Measurements from ENCODE around the gene SMPD1.
A peak's percentile ranks its signal among the peaks of the same experiment; 100 is the strongest.

Gene SMPD1

GRCh38 chr11:6389905-6390717, at the start of gene SMPD1:
SMPD1 (plus strand) TSS chr11:6390474; CDS start chr11:6390599, 125 bp downstream.
- peak; percentile 87 to 95 for DNase-seq (ENCODE audit: low read depth in 1 of 2, low spot score in 1 of 2)

GRCh38 chr11:6345366-6345765, 44.9 kb upstream of the SMPD1 start:
- DNase-seq (ENCODE audit: low read depth in 1 of 2, low spot score in 1 of 2): no peak

GRCh38 chr11:6350043-6350442, 40.2 kb upstream of the SMPD1 start:
- DNase-seq (ENCODE audit: low read depth in 1 of 2, low spot score in 1 of 2): no peak

GRCh38 chr11:6350486-6350885, 39.8 kb upstream of the SMPD1 start:
- no peak for DNase-seq (ENCODE audit: low read depth in 1 of 2, low spot score in 1 of 2)

GRCh38 chr11:6351782-6352382, 38.4 kb upstream of the SMPD1 start:
- DNase-seq (ENCODE audit: low read depth in 1 of 2, low spot score in 1 of 2): no peak

GRCh38 chr11:6353367-6353987, 36.8 kb upstream of the SMPD1 start:
- peak; percentile 7 to 25 for DNase-seq (ENCODE audit: low read depth in 1 of 2, low spot score in 1 of 2)

- DNase-seq (ENCODE audit: low read depth in 1 of 2, low spot score in 1 of 2): no peak
These were observed 35.4 kb upstream of the SMPD1 start for GRCh38 chr11:6354651-6355485.

GRCh38 chr11:6356503-6357055, 33.7 kb upstream of the SMPD1 start:
- no peak for DNase-seq (ENCODE audit: low read depth in 1 of 2, low spot score in 1 of 2)

- DNase-seq (ENCODE audit: low read depth in 1 of 2, low spot score in 1 of 2): no peak
These were observed 33.1 kb upstream of the SMPD1 start for GRCh38 chr11:6357222-6357621.

GRCh38 chr11:6360183-6360582, 30.1 kb upstream of the SMPD1 start:
- no peak for DNase-seq (ENCODE audit: low read depth in 1 of 2, low spot score in 1 of 2)

- DNase-seq (ENCODE audit: low read depth in 1 of 2, low spot score in 1 of 2): no peak
These were observed 27.9 kb upstream of the SMPD1 start for GRCh38 chr11:6362185-6362872.

GRCh38 chr11:6362873-6363678, 27.2 kb upstream of the SMPD1 start:
- DNase-seq (ENCODE audit: low read depth in 1 of 2, low spot score in 1 of 2): peak; percentile 38 to 44

GRCh38 chr11:6365659-6366058, 24.6 kb upstream of the SMPD1 start:
- no peak for DNase-seq (ENCODE audit: low read depth in 1 of 2, low spot score in 1 of 2)

GRCh38 chr11:6371825-6372224, 18.4 kb upstream of the SMPD1 start:
- no peak for DNase-seq (ENCODE audit: low read depth in 1 of 2, low spot score in 1 of 2)

- no peak for DNase-seq (ENCODE audit: low read depth in 1 of 2, low spot score in 1 of 2)
These were observed 12.2 kb upstream of the SMPD1 start for GRCh38 chr11:6377902-6378639.

GRCh38 chr11:6378640-6378989, 11.7 kb upstream of the SMPD1 start:
- no peak for DNase-seq (ENCODE audit: low read depth in 1 of 2, low spot score in 1 of 2)

GRCh38 chr11:6385046-6385777, 5.1 kb upstream of the SMPD1 start:
- no peak for DNase-seq (ENCODE audit: low read depth in 1 of 2, low spot score in 1 of 2)

GRCh38 chr11:6387811-6388599, 2.3 kb upstream of the SMPD1 start:
- DNase-seq (ENCODE audit: low read depth in 1 of 2, low spot score in 1 of 2): no peak
